GM18907 (cell line): Measurements from ENCODE around the gene CLEC10A.
A peak's percentile ranks its signal among the peaks of the same experiment; 100 is the strongest.

Source experiments
- ATAC-seq: cut with Tn5 transposase; IDR thresholded peaks from one replicate; pipeline ENCODE4 v1.9.1; 2021; ENCODE audit warnings: mild to moderate bottlenecking, moderate library complexity; ENCODE audit not compliant: unreplicated experiment

CLEC10A gene

DNA sequence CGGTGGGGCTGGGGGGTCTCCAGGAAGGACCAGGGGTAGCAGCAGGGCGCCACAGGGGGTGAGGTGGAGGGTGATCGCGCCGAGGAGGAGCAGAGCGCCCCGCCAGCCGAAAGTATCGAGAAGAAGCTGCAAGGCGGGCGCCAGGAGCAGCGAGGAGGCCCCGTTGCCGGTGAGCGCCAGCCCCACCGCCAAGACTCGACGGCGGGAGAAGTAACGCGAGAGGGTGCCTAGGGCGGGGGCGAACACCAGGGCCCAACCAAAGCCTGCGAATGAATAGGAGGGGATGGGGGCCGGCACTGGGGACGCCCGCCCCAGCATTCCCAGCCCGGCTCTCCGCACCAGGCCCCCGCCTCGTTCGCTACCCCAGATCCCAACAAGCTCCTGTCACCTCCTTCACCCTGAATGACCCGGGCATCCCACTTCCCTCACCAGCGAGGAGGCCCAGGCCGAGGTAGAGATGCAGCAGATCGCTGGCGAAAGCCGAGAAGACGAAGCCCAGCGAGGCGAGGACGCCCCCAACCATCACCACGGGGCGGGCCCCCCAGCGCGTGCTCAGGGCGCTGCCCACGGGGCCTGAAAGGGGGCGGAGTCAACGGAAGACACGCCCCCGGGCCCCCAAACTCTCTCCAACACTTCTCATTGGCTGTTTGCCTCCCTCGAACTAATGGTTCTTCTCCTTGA, 37.4 kb downstream of the CLEC10A start:
- no peak for ATAC-seq

DNA sequence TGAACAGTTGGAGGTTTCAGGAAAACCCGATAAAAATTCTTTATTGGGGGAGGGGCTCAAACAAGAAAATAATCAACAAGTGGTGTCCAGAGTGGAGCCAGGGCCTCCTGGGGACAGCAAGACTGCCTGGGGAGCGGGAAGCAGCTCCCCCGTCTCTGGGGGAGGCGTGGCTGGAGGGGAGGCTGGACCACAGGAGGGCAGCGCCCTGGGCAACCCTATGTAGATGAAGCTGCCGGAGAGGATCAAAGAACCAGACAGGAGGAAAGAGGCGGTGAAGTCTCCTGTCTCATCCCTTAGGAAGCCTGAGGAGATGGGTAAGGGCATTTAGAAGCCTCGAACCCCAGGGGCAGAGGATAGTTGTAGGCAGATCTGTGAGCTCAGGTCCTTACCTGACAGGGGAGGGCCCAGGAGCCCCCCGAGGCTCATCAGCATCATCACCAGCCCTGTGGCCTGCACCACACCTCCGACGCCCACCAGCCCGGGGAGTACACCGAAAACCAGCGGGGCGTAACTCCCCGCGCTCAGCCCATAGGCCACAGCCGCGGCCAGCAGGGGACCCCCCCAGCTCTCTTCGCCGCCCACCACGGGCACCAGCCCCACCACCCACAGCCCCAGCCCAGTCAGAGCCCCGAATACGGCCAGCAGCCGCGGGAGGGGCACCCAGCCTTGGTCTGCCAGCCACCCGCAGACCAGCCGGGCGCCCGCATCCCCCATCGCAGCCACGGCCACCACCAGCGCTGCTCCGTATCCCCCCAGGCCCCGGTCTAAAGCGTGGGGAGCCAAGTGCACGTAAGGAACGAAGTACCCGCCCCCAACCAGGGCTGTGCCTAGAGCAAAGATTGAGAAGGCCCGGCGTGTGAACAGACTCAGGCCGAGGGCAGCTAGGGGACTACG, 38.2 kb downstream of the CLEC10A start:
- ATAC-seq = no peak

DNA sequence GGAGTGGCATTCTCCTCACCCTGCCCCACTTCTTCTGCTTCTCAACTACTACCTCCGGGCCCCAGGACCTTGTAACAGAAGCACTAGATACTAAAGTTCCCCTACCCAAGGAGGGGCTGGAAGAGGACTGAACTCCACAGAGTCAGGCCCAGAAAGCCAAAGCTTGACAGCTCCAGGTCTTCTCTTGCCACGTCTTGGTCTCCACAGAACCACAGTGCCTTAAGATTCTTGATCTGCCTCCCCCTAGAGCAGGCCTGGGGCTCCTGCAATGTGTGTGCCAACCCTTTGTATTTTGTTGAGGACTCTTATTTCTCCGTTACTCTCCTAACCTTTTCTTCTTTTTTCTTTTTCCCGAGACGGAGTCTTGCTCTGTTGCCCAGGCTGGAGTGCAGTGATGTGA, 40.2 kb downstream of the CLEC10A start:
- no peak for ATAC-seq

- no peak for ATAC-seq
Measured at GRCh38 chr17:7038025-7038862, 41.8 kb downstream of the CLEC10A start.

DNA sequence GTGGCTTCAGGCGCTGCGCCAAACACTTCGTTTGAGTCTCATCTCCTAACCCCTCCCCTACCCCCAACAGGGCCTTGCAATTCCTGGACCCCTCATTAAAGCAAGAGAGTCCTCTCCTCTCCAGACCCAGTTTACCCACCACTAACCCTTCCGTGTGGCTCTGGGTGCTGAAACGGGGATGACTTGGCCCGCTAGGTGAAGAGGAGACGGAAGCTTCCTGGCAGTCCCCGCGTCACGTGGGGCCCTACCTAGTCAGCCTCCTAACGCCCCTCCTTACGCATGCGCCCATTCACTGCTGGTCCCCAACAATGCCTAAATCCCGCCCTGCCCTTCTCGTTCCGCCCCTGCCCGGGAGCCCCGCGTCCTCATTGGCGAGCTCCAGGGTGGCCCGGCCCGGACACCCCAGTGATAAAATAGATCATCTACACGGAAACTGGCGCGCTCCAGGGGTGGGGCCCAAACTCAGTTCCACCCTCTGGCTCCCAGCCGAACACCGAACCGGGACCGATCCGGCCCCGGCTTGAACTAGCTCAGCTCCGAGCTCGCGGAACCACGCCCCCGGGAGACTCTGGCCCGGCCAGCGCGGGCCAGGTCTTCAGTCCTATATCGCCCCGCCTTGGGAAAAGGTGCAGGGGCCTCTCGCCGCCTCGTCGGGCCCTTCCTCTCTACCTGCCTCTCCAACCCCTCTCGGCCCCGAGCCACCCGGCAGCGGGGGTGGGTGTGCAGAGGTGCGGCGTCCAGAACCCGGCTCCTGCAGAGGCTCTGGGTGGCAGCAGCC, 44.3 kb downstream of the CLEC10A start, which contains the start of gene SLC16A13:
TSS of gene SLC16A13 (plus strand) at position 425 of the 778 bp plus-strand sequence. CDS start 368 bp downstream, outside the sequence.
- ATAC-seq = peak; percentile 88

DNA sequence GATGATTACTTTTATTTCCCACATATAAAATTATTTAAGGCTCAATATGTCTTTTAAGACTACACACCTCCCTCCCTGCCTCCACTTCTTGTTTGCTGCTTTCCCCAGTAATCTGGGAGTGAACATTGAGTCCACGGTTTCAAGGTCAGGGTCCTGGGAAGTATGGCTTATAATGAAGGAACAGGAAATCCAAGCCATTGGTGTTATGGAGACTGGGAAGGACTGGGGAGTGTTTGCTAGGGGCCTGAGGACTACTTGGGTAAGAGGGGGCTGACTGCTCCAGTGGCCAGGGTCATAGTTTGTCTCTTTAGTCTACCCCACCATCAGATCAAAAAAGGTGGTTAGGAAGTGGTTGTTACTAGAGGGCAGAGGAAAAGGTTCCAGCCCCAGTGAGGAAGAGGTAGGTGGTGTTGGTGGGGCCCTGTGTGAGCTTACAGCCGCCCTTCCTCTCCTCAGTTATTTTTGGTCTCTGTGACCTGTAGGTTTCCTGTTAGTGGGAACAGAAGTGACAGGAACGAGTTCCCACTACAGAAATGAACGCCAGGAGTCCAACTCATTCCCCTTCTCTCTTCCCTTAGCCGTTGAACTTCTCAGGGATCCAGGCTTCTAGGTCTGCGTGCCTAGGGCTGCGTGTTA, 45.0 kb downstream of the CLEC10A start:
- ATAC-seq = peak; percentile 14

DNA sequence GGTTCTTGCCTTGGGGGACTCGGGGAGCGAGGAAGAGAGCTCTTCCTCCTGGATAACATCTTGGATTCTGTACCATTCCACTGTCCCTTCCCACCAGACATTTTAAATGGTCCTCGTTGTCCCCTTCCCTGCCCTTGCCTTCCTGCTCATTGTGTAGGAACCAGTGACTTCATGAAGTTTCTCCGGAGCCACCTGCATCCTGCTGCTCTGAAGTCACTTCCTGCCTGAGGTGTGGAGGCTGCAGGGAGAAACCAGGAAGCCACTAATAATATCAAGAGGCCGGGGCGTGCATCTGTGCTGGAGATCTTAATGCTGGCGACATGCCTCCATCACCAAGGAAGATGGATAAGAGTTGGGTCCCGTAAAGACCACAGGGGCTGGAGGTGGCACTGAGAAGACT, 50.4 kb downstream of the CLEC10A start:
- no peak for ATAC-seq

- ATAC-seq = no peak
Measured at GRCh38 chr17:7029096-7029495, 51.0 kb downstream of the CLEC10A start.

- ATAC-seq = no peak
Measured at GRCh38 chr17:7027335-7027734, 52.7 kb downstream of the CLEC10A start.

DNA sequence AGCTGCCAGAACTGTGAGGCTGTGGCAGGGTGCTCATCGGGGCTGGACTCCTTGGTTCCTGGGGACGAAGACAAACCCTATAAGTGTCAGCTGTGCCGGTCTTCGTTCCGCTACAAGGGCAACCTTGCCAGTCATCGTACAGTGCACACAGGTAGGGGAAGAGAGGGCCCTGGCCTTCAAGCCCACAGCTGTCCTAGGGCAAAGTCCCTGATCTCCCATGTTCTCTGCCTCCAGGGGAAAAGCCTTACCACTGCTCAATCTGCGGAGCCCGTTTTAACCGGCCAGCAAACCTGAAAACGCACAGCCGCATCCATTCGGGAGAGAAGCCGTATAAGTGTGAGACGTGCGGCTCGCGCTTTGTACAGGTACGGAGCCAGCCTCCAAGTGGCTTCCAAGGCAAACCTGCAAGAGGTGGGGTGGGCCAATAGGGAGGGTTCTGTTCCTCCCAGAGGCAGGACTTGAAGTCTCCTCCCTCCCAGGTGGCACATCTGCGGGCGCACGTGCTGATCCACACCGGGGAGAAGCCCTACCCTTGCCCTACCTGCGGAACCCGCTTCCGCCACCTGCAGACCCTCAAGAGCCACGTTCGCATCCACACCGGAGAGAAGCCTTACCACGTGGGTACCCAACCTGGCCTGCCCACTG, 53.5 kb downstream of the CLEC10A start:
- no peak for ATAC-seq

- no peak for ATAC-seq
Measured at GRCh38 chr17:7025245-7025644, 54.8 kb downstream of the CLEC10A start.
